Head of caudate nucleus (tissue), 42 donors: ENCODE data around the gene PLIN5.
A peak's percentile ranks its signal among the peaks of the same experiment; 100 is the strongest.
"Not testable (repeated sequence)": the region's sequence is repeated elsewhere in the genome, so short reads cannot be mapped to it uniquely, and the experiment has no call there.

Experiments used
- DNase-seq, 42 donors: peaks; one replicate each; pipeline versions ENCODE4 v3.0.0 to v3.0.0-alpha.2; 2020 to 2021; ENCODE audit warnings: mixed read lengths in 7 of 42
- intact Hi-C: fragments of 100-400 bp; cut with DNase I; formaldehyde crosslinking; loops from one replicate; pipeline ENCODE4 v1.15.0; 2022

Gene PLIN5

GRCh38 chr19:4529924-4530522 is 5.0 kb downstream of the PLIN5 start:
- intact Hi-C loops, result no loop called here
- no peak for DNase-seq

- intact Hi-C loops, result no loop called here
- DNase-seq, result no peak
Observed at GRCh38 chr19:4528843-4529242, 6.2 kb downstream of the PLIN5 start.

- DNase-seq, intact Hi-C loops: not testable (repeated sequence)
Observed at GRCh38 chr19:4527377-4527776, 7.6 kb downstream of the PLIN5 start.

GRCh38 chr19:4525563-4526002 is 9.4 kb downstream of the PLIN5 start:
- intact Hi-C loops, result no loop called here
- no peak for DNase-seq

- intact Hi-C loops, result no loop called here
- DNase-seq, result peak in 31 of 42 donors; percentile 25 to 78 (median 56)
Observed at GRCh38 chr19:4524808-4525562, 10.0 kb downstream of the PLIN5 start.

- intact Hi-C loops, result no loop called here
- peak in 30 of 42 donors; percentile 14 to 75 (median 44) for DNase-seq
Observed at GRCh38 chr19:4523306-4524110, 11.5 kb downstream of the PLIN5 start.

GRCh38 chr19:4522291-4523002 is 12.6 kb downstream of the PLIN5 start:
- intact Hi-C loops, result no loop called here
- DNase-seq, result no peak

- DNase-seq, result no peak
- intact Hi-C loops, result no loop called here
Observed at GRCh38 chr19:4521888-4522242, 13.2 kb downstream of the PLIN5 start.

GRCh38 chr19:4521170-4521887 is 13.7 kb downstream of the PLIN5 start:
- intact Hi-C loops, result no loop called here
- DNase-seq, result no peak

GRCh38 chr19:4519521-4520277 is 15.3 kb downstream of the PLIN5 start:
- intact Hi-C loops, result no loop called here
- peak in 8 of 42 donors; percentile 13 to 53 (median 32) for DNase-seq

- DNase-seq, result no peak
- intact Hi-C loops, result no loop called here
Observed at GRCh38 chr19:4519172-4519496, 15.9 kb downstream of the PLIN5 start.

GRCh38 chr19:4518345-4519171 is 16.5 kb downstream of the PLIN5 start, which contains the start of gene PLIN4:
Gene PLIN4 (minus strand): TSS chr19:4518486. CDS start chr19:4518272, 214 bp downstream.
- intact Hi-C loops, result no loop called here
- DNase-seq, result peak in 38 of 42 donors; percentile 12 to 82 (median 54)

GRCh38 chr19:4517451-4518057 is 17.5 kb downstream of the PLIN5 start:
- no peak for DNase-seq
- intact Hi-C loops, result no loop called here

- intact Hi-C loops, result no loop called here
- DNase-seq, result peak in 2 of 42 donors; percentile 10 to 32
Observed at GRCh38 chr19:4516939-4517300, 18.1 kb downstream of the PLIN5 start.

- intact Hi-C loops, result no loop called here
- DNase-seq, result no peak
Observed at GRCh38 chr19:4516199-4516938, 18.7 kb downstream of the PLIN5 start.

GRCh38 chr19:4515732-4516131 is 19.3 kb downstream of the PLIN5 start:
- DNase-seq, result no peak
- intact Hi-C loops, result no loop called here
